OCI-LY3 (cell line): ENCODE data around the gene MEAK7.

Experiments used
- H2AFZ ChIP-seq: fragments of 200-600, 300-600 bp; shearing (Covaris generic); 2 replicates; pipeline ENCODE4 v1.6.0; 2014; ENCODE audit warnings: antibody characterized with exemption, low read depth, low read length
- H3K27ac ChIP-seq: fragments of 200-600, 300-600 bp; sonication (generic); 2 replicates; pipeline ENCODE4 v1.5.1; 2014; ENCODE audit warnings: mild to moderate bottlenecking, low read length, moderate library complexity, mixed read lengths
- H3K27me3 ChIP-seq: fragments of 200-600, 300-600 bp; sonication (generic); 2 replicates; pipeline ENCODE4 v1.6.1; 2014; ENCODE audit warnings: low read depth, low read length, mixed read lengths
- H3K36me3 ChIP-seq: fragments of 200-600, 300-600 bp; sonication (generic); replicated peaks from 2 replicates; pipeline ENCODE3; 2014; ENCODE audit warnings: low read depth, low read length, mixed read lengths
- H3K4me1 ChIP-seq: fragments of 300-600, 200-600 bp; sonication (generic); 2 replicates; pipeline ENCODE4 v1.6.1; 2014; ENCODE audit warnings: low read length, mixed read lengths
- H3K4me2 ChIP-seq: fragments of 200-600, 300-600 bp; sonication (generic); 2 replicates; pipeline ENCODE4 v1.6.1; 2014; ENCODE audit warnings: low read length, mixed read lengths
- H3K4me3 ChIP-seq: fragments of 300-600, 200-600 bp; sonication (generic); 2 replicates; pipeline ENCODE4 v1.5.1; 2014; ENCODE audit warnings: antibody characterized with exemption, mild to moderate bottlenecking, low read length, moderate library complexity
- H3K79me2 ChIP-seq: fragments of 300-600, 200-600 bp; shearing (Covaris generic); 2 replicates; pipeline ENCODE4 v1.6.1; 2014; ENCODE audit warnings: mild to moderate bottlenecking, low read length, mixed read lengths
- H3K9ac ChIP-seq: fragments of 300-600, 200-600 bp; shearing (Covaris generic); 2 replicates; pipeline ENCODE4 v1.6.0; 2014; ENCODE audit warnings: mild to moderate bottlenecking, low read length, moderate library complexity
- H3K9me3 ChIP-seq: fragments of 200-600, 300-600 bp; shearing (Covaris generic); 2 replicates; pipeline ENCODE4 v1.6.1; 2014; ENCODE audit warnings: low read length, mixed read lengths; ENCODE audit not compliant: insufficient read depth
- H4K20me1 ChIP-seq: fragments of 200-600, 300-600 bp; sonication (generic); 2 replicates; pipeline ENCODE4 v1.6.1; 2016; ENCODE audit warnings: low read length, mixed read lengths; ENCODE audit not compliant: insufficient read depth
- CTCF ChIP-seq: fragments of 200-600, 300-600 bp; sonication (generic); IDR thresholded peaks from 2 replicates; pipeline ENCODE4 v1.5.1; 2014; ENCODE audit warnings: antibody characterized with exemption, low read length, low read depth
- EZH2phosphoT487 ChIP-seq: fragments of 200-600 bp; shearing (Covaris generic); IDR thresholded peaks from 2 replicates; pipeline ENCODE4 v1.6.1; 2018; ENCODE audit warnings: antibody characterized with exemption, mixed run types, low read depth

MEAK7 gene

GRCh38 chr16:84482951-84483881, 21.2 kb downstream of the MEAK7 start:
- TF ChIP-seq EZH2phosphoT487 (no peak), CTCF (no peak)
- no peaks in the 10 kb centered on the region for H3K79me2 ChIP-seq
- H4K20me1 ChIP-seq, result no peaks in the 10 kb centered on the region; the same call in 1 of the 2 replicates
- H3K4me3 ChIP-seq, result no peak overlapping the region
- H3K4me2 ChIP-seq, result no peak overlapping the region
- H3K36me3 ChIP-seq, result no peaks in the 10 kb centered on the region
- H3K9ac ChIP-seq, result no peak overlapping the region
- H3K27ac ChIP-seq, result no peak overlapping the region
- H3K9me3 ChIP-seq, result no peaks in the 10 kb centered on the region
- no peak overlapping the region for H2AFZ ChIP-seq
- H3K27me3 ChIP-seq, result no peaks in the 10 kb centered on the region
- H3K4me1 ChIP-seq, result no peaks in the 10 kb centered on the region

GRCh38 chr16:84482001-84482891, 22.2 kb downstream of the MEAK7 start:
- Histone ChIP-seq H4K20me1 (no peaks in the 10 kb centered on the region; the same call in 1 of the 2 replicates), H3K4me3 (no peak overlapping the region), H3K27ac (no peak overlapping the region), H3K4me2 (no peak overlapping the region), H3K79me2 (no peaks in the 10 kb centered on the region), H2AFZ (no peak overlapping the region), H3K9ac (no peak overlapping the region), H3K4me1 (no peaks in the 10 kb centered on the region), H3K36me3 (no peaks in the 10 kb centered on the region), H3K9me3 (no peaks in the 10 kb centered on the region), H3K27me3 (no peaks in the 10 kb centered on the region)
- TF ChIP-seq EZH2phosphoT487, result no peak
- no peak for TF ChIP-seq CTCF

- Histone ChIP-seq H3K9ac (no peak overlapping the region), H3K4me1 (no peaks in the 10 kb centered on the region), H3K27ac (no peak overlapping the region), H3K36me3 (no peaks in the 10 kb centered on the region), H3K9me3 (no peaks in the 10 kb centered on the region), H3K79me2 (no peaks in the 10 kb centered on the region), H3K27me3 (no peaks in the 10 kb centered on the region), H2AFZ (no peak overlapping the region), H4K20me1 (no peaks in the 10 kb centered on the region; the same call in 1 of the 2 replicates), H3K4me2 (no peak overlapping the region), H3K4me3 (no peak overlapping the region)
- TF ChIP-seq EZH2phosphoT487 (no peak), CTCF (no peak)
These were observed 23.3 kb downstream of the MEAK7 start for GRCh38 chr16:84481051-84481735.
